Posterior cingulate gyrus (tissue), 11 donors: ENCODE measurements around the gene MYRIP.
A peak's percentile ranks its signal among the peaks of the same experiment; 100 is the strongest.
"Not testable (repeated sequence)": the region's sequence is repeated elsewhere in the genome, so short reads cannot be mapped to it uniquely, and the experiment has no call there.

Experiments
- DNase-seq, 10 donors: peaks; one replicate each; pipeline versions ENCODE4 v3.0.0 to v3.0.0-alpha.2; 2020 to 2021; ENCODE audit warnings: mixed read lengths in 3 of 10
- intact Hi-C: fragments of 100-400 bp; cut with DNase I; formaldehyde crosslinking; loops from one replicate; pipeline ENCODE4 v1.15.1; 2023

Gene MYRIP

DNA sequence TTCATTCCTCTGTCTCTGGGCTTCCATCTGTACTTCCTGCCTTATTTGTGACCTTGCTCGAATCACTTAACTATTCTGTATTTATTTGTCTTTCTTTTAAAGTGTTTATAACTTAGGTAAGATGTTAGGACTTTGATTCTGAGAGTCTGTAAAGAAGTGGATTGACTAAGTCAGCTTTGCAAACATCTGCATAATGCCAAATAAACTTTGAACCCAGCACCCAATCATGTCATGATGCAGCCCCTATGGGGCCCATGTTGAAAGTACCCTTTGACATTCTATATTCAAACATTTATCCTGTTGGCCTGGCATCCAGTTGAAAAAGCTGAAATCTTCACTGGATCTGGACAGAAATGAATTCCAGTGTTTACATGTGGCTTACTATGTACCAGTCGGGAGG is 3.8 kb upstream of the MYRIP start:
- DNase-seq, result no peak
- intact Hi-C loops, result no loop called here

GRCh38 chr3:39806820-39807219 is 2.6 kb upstream of the MYRIP start:
- intact Hi-C loops, result no loop called here
- no peak for DNase-seq

DNA sequence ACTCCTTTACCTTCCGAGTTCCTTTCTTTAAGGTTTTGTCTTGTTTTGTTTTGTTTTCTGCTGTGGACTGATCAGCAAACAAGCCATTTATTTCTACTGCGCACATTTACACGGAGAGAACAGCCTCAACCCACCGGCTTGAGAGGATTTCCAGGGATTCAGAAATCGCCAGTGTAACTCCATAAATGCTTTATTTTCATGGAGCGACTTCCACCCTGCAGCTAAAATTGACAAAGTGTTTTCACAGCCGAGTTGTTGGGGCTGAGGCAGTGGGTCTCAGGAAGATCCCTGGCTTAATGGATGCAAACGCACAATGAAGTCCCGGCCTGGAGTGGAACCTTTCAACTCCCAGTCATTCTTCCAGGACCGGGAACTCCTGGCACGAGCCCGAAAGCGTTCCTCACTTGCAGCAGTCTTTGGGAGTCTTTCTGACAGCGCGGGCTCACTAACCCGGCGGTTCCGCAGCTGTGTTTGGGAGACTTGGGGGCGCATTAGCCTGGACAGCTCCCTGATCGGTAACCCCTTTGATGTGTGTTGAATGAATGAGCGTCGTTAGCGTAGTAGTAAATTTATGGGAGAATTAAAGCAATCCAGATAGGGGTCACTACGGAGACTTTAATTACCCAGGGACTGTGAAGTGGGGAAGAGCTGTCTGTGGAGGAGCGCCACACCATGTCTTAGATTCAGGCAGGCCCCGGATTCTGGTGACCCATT is 785 bp upstream of the MYRIP start:
- intact Hi-C loops, result no loop called here
- DNase-seq, result peak; percentile 31 to 89 (median 48)

DNA sequence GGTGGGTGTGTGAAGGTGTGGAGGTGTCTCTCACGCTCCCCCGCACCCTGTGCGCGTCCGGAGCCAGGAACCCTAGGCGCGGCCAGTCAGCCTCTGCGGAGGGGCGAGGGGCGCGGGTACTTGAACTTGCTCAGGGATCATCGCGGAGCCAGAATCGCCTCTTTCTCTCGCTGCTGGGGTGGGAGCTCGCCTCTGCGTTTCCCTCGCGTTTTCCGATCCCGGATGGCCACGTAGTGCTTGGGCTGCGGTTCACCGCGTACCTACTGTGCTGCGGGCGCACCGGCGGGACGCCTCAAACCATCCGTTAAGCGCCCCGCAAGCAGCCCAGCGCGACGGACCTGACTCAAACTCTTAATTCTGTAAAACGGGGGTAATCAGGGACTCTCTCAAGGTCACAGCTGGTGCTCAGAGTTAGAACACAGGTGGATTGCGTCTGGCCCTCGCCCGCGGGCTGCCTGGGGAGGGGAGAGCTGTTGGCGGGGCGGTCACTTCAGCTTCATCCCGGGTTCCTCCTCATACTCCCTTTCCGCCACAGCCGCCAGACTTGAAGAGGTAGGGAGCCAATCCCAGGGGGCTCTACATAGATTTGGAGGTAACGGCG is 686 bp downstream of the MYRIP start:
- intact Hi-C loops, result no loop called here
- DNase-seq, result peak in 8 of 10 donors; percentile 12 to 83 (median 27)

- DNase-seq, result peak in 1 of 10 donors; percentile 67
- intact Hi-C loops, result no loop called here
Observed at GRCh38 chr3:39810647-39811161, 1.3 kb downstream of the MYRIP start.

DNA sequence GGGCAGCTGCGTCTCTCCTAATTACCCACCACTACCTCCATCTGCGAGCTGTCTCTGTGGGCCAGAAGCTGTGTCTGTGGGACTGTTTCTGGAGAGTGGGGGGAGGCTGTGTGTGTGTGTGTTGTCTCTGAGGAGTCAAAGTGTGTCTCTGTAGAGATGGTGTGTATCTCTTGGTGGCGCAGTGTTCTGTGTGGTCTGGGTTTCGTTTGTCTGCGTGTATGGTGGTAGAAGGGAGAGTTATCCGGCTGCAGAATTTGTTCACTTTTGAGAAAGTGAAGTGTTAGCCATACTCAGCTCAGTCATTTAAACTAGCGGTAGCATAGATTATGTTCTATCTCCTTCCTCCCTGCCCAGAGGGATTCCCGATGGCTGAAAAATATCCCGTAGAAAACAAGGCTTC is 2.2 kb downstream of the MYRIP start:
- DNase-seq, result peak in 2 of 10 donors; percentile 19 to 70
- intact Hi-C loops, result no loop called here

DNA sequence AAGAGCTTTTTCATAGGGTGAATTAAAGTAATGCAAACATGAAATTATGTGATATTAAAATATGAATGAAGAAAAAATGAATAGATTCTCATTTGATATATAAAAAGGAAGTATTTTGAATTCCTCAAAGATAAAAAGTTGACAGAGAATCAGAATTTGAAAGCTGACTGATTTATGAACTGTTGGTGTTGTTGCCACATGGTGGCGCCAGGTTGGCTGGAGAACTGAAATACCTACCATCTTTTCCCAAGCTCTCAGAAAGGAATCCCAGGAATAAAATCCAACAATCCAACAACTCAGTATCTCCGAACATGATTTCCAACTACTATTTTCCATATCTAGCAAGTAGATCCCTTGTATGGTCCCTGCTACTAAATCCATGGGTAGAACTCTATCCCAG is 3.1 kb downstream of the MYRIP start:
- peak in 7 of 10 donors; percentile 31 to 88 (median 52) for DNase-seq
- intact Hi-C loops, result loop anchor here (1.0 kb wide), 1 partner anchor 367 kb away; no protein-coding TSS in a partner anchor

DNA sequence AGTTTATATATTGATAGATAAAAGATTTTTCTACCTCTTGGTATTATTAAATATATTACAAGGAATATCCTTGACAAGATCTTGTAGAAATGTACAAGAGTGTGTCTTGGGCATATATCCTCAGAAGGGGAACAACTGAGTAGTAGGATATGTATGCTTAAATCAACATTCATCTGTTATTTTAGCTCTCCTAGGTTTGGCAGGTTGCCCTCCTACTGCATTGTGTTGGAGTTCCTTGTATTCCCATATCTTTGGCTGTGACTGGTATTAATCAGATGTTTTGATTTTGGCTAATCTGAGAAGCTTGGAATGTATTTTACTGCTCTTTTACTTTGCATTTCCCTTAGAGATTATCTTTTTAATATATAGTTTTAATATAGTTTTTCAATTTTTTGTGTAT is 4.6 kb downstream of the MYRIP start:
- intact Hi-C loops, result no loop called here
- no peak for DNase-seq

GRCh38 chr3:39819899-39820298 is 10.5 kb downstream of the MYRIP start:
- no peak for DNase-seq
- intact Hi-C loops, result no loop called here

DNA sequence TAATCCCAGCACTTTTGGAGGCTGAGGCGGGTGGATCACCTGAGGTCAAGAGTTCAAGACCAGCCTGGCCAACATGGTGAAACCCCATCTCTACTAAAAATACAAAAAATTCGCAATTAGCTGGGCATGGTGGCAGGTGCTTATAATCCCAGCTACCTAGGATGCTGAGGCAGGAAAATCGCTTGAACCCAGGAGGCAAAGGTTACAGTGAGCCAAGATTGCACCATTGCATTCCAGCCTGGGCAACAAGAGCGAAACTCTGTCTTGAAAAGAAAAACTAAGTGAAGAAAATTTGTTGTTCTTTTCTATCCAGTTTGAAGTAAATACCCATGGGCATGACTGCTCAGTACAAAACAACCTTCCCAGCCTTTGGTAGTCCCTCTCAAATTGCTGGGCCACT is 24.4 kb downstream of the MYRIP start:
- intact Hi-C loops, DNase-seq: not testable (repeated sequence)

- intact Hi-C loops, result no loop called here
- no peak for DNase-seq
Observed at GRCh38 chr3:39839484-39839883, 30.1 kb downstream of the MYRIP start.

- intact Hi-C loops, result no loop called here
- DNase-seq, result no peak
Observed at GRCh38 chr3:39843440-39843839, 34.0 kb downstream of the MYRIP start.

- no peak for DNase-seq
- intact Hi-C loops, result no loop called here
Observed at GRCh38 chr3:39848365-39848764, 39.0 kb downstream of the MYRIP start.

GRCh38 chr3:39849992-39850715 is 40.7 kb downstream of the MYRIP start:
- DNase-seq, result no peak
- intact Hi-C loops, result no loop called here

- intact Hi-C loops, result no loop called here
- no peak for DNase-seq
Observed at GRCh38 chr3:39850716-39851032, 41.3 kb downstream of the MYRIP start.

DNA sequence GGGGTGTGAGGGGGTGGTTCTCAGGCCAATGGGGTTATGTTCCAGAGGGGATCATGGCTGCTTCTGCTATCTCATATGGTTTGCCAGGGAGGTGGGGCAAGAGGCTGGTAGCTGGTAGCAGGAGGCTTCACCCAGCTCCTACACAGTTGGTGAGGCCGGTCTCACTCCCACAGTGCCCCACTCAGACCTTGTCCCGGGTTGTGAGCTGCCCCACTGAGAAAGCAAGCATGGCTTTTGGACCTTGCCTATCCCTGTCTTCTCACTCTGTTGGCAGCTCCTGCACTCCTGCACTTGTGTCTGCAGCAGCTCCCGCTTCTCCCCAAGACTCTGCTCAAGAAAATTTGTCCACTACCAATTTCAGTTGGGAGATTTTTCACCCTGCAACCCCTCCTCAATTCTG is 46.1 kb downstream of the MYRIP start:
- DNase-seq, result peak in 1 of 10 donors; percentile 31
- intact Hi-C loops, result no loop called here

GRCh38 chr3:39869890-39870289 is 60.5 kb downstream of the MYRIP start:
- intact Hi-C loops, result no loop called here
- DNase-seq, result no peak

DNA sequence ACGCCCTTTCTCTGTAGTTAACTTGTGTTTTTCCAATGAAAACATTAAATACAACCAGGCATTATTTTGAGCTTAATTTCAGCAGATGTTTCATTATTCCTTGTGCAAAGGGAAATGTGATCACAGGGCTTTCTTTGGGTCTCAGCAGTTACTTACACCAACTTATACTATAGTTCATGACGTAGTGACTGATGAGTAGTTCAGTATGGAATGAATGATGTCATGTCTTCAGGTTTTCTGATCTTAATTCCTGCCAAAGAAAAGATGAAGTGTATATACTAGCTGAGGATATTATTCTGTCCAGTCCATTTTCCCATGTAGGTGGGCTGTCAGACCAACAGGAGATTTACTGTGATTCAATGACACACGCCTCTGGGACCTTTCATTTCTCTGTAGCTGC is 61.3 kb downstream of the MYRIP start:
- intact Hi-C loops, result no loop called here
- DNase-seq, result no peak

DNA sequence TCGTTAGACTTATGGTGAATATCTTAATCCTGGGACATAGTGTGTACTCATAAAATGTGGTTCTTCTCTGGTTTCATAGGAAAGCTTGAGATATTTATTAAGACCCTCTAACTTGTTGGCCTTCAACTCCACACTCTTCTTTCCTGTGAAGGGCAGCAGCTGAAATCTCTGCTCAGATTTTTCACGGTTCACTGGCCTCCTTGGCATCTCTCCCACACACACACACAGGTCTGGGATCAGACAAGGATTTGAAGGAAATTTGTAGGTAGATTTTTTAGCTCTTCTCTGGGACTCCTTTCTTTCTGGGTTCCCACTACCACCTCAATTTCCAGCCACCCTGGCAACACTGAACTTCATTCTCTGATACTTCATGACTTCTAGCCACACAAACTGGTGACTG is 70.2 kb downstream of the MYRIP start:
- intact Hi-C loops, result no loop called here
- DNase-seq, result no peak

DNA sequence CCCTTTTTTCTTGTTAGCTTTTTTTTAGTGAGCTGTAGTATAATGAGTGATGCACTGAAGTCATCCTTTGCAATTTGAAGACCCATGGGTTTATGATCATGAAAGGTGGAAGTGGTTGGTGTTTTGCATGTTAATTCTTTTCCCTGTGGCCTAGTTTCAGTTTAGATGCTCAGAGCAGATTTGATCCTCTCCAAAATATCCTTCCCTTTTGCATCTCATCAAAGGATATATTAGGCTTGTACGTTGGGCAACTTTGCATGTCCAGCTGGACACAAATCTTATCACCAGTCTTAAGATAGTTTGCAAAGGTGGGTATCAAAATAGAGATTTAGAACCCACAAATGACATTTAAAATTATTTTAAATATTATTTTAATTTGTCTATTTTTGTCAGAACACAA is 72.7 kb downstream of the MYRIP start:
- no peak for DNase-seq

DNA sequence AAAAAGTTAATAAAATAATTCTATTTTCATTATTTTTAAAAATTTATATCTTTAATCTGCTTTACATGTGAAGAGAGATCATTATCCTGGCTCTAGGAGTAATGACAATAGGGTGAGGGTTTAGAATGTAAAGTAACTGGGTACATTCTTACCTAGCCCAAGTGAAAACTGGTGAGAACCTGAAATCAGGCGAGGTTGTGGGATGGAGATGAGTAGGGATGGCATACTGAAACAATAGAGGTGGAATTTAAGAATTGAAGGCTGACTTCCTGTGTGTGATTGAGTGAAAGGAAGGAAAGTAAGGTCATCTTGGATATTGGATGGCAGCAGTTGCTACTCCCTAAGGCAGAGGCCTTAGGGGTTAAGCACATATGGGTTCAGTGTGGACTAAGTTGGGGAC is 82.7 kb downstream of the MYRIP start:
- intact Hi-C loops, result no loop called here

More for the DNA sequence above, 72.7 kb downstream of the MYRIP start:
- intact Hi-C loops, result no loop called here

GRCh38 chr3:39896184-39896583 is 86.8 kb downstream of the MYRIP start:
- intact Hi-C loops, result no loop called here
- DNase-seq, result peak in 2 of 10 donors; percentile 40 to 67

More for the DNA sequence above, 82.7 kb downstream of the MYRIP start:
- no peak for DNase-seq
